Cardiac fibroblast (primary cell): ENCODE measurements around the gene FNDC3A.

ENCODE experiments used
- DNase-seq, 2 donors: peaks; one replicate each; pipeline versions ENCODE4 v3.0.0 to v3.0.0-alpha.2; 2010; ENCODE audit warnings: low read depth in 2 of 2
- H3K4me3 ChIP-seq, 2 donors: replicated peaks in 1 of 2; 1 replicate in 1 of 2; 2 replicates in 1 of 2; pipeline ENCODE4 v1.5.1; 2011; ENCODE audit warnings: low read depth in 2 of 2, low read length in 2 of 2, mild to moderate bottlenecking in 2 of 2, moderate library complexity in 1 of 2
- CTCF ChIP-seq: IDR thresholded peaks from one replicate; pipeline ENCODE4 v1.5.1; 2011; ENCODE audit warnings: low read depth, mild to moderate bottlenecking, low read length, inconsistent platforms

The FNDC3A gene

DNA sequence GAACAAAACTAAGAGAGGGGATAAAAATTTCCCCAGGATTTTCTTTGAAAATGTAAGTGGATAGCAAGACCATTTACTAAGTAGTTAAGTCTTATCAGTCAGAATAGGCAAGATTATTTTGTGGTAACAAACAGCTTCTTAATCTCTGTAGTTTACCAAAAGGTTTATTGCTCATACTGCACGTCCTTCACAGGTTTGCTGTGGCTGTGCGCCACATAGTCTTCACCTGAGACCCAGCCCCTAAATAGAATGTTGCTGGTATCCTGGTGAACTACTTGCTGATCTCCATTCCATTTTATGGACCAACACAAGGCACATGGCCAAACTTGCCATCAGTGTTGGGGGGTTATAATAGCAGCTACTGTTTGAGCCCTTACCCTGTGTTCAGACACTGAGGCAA is 44.6 kb downstream of the FNDC3A start:
- TF ChIP-seq CTCF, result no peak
- DNase-seq, result no peak

DNA sequence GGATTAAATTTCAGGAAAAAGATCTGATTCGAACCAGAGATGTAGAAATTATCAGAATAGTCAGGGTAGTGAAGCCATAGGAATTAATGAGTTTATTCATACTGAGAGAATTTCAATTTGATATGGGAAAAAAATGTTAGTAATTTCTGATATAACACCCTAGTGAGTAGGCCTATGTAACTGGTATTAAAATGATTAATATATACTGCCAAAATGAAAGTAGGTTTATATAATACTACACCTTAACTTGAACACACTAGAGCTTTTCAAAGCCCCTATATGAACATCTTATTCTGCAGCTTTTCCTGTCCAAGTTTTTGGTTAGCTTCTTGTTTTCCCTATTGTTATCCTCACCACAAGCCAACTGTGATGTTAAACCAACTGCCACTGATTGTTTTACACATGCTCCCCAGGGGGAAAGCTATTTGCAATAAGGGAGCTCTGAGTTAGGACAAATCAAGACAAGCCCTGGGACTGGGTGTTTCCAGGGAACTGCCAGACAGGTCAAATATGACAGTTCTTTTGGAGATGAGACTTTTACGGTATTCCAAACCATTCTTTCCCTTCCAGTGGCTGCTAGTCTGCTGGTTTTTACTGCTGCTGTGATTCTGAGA is 45.3 kb downstream of the FNDC3A start:
- TF ChIP-seq CTCF, result no peak
- H3K4me3 ChIP-seq, result no peak overlapping the region
- DNase-seq, result peak; percentile 8 to 69

More for the DNA sequence above, 44.6 kb downstream of the FNDC3A start:
- no peak overlapping the region for H3K4me3 ChIP-seq

- no peak for TF ChIP-seq CTCF
- no peak overlapping the region for H3K4me3 ChIP-seq
- no peak for DNase-seq
These were observed 46.2 kb downstream of the FNDC3A start for GRCh38 chr13:49021953-49022352.

DNA sequence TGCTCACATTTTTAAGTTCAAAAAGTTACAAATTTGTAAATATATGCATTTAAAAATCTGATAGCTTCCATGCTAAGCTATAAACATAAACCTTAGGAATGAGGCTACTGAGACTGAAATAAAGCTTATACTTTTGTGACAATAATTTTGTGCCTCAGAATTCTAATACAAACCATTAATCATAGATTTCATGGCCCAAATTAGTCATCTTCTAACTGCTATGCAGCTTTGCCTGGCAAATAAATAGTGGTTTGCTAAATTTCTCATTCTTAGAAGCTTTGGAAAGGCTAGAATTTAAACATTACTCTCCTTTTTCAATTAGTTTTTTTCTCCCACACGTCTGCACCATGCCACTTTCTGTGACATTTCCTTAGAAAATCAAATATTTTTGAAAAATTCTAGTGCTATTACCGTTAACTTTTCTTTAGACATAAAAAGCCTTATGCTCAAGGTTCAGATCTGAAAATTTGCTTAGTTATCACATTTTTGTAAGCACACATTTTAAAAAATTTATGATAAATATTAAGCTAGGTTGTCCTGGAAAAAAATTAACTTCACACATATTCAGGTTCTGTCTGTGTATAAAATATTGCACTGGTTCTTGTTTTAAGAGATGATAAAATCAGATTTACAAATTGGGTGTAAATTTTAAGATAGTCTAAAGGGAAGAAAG is 46.9 kb downstream of the FNDC3A start:
- TF ChIP-seq CTCF, result no peak
- no peak overlapping the region for H3K4me3 ChIP-seq
- DNase-seq, result peak in 1 of 2 donors; percentile 58

- DNase-seq, result peak; percentile 32 to 93
- TF ChIP-seq CTCF, result no peak
- H3K4me3 ChIP-seq, result no peak overlapping the region
These were observed 47.7 kb downstream of the FNDC3A start for GRCh38 chr13:49023431-49023830.

DNA sequence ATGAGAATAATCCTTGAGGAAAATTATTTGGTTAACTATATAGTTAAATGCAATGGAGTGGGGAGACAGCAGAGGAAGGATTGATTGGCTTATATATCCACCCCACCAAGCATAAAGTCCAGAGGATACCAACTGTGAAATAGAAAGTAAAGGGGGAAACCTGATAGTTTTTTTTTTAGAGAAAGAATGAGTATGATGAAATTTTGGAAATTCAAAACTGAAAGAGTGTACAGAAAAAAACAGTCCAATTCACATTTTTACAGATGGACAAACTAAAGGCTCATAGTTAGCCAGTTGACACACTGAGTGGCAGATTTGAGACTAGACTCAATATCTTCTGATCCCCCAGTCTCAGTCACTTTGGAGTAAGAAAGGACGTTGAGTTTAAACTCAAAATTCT is 51.1 kb downstream of the FNDC3A start:
- no peak for TF ChIP-seq CTCF
- DNase-seq, result peak; percentile 7 to 47
- no peak overlapping the region for H3K4me3 ChIP-seq
